Ishikawa (cell line): Measurements from ENCODE around the gene DCDC2.

Experiments used
- CEBPB ChIP-seq: IDR thresholded peaks from 2 replicates; pipeline ENCODE4 v1.6.1; 2012
- CREB1 ChIP-seq: IDR thresholded peaks from 2 replicates; pipeline ENCODE4 v1.6.1; 2012; ENCODE audit warnings: low read depth
- EGR1 ChIP-seq: IDR thresholded peaks from 2 replicates; pipeline ENCODE4 v1.6.1; 2012
- EP300 ChIP-seq: IDR thresholded peaks from 2 replicates; pipeline ENCODE4 v1.6.1; 2012; ENCODE audit warnings: borderline replicate concordance
- FOXM1 ChIP-seq: IDR thresholded peaks from 2 replicates; pipeline ENCODE4 v1.6.1; 2012; ENCODE audit warnings: low read depth, borderline replicate concordance
- MAX ChIP-seq: IDR thresholded peaks from 2 replicates; pipeline ENCODE4 v1.6.1; 2012
- NFIC ChIP-seq: IDR thresholded peaks from 2 replicates; pipeline ENCODE4 v1.6.1; 2012
- RAD21 ChIP-seq: IDR thresholded peaks from 2 replicates; pipeline ENCODE4 v1.6.1; 2012; ENCODE audit warnings: low read depth
- REST ChIP-seq: IDR thresholded peaks from 2 replicates; pipeline ENCODE4 v1.6.1; 2012; ENCODE audit warnings: low read depth, mild to moderate bottlenecking
- TAF1 ChIP-seq: IDR thresholded peaks from 2 replicates; pipeline ENCODE4 v1.6.1; 2012; ENCODE audit warnings: low read depth, mild to moderate bottlenecking
- TCF12 ChIP-seq: IDR thresholded peaks from 2 replicates; pipeline ENCODE4 v1.6.1; 2012; ENCODE audit warnings: low read depth
- TEAD4 ChIP-seq: IDR thresholded peaks from 2 replicates; pipeline ENCODE4 v1.6.1; 2012
- YY1 ChIP-seq: IDR thresholded peaks from 2 replicates; pipeline ENCODE4 v1.6.1; 2012; ENCODE audit warnings: low read depth
- ZBTB7A ChIP-seq: IDR thresholded peaks from 2 replicates; pipeline ENCODE4 v1.6.1; 2012; ENCODE audit warnings: low read depth
- TF ChIP-seq, protein P1 (sequence below): IDR thresholded peaks from 2 replicates; pipeline ENCODE4 v1.6.1; 2012

Gene DCDC2

GRCh38 chr6:24219670-24220069 lies 138.2 kb downstream of the DCDC2 start:
- no peak for TF ChIP-seq TAF1
- no peak for TF ChIP-seq CREB1
- TF ChIP-seq REST: no peak
- no peak for TF ChIP-seq TCF12
- TF ChIP-seq RAD21: no peak
- TF ChIP-seq MAX: no peak
- no peak for TF ChIP-seq EP300

GRCh38 chr6:24214984-24215383 lies 142.9 kb downstream of the DCDC2 start:
- no peak for TF ChIP-seq REST
- no peak for TF ChIP-seq TCF12
- no peak for TF ChIP-seq TEAD4
- TF ChIP-seq, protein P1, sequence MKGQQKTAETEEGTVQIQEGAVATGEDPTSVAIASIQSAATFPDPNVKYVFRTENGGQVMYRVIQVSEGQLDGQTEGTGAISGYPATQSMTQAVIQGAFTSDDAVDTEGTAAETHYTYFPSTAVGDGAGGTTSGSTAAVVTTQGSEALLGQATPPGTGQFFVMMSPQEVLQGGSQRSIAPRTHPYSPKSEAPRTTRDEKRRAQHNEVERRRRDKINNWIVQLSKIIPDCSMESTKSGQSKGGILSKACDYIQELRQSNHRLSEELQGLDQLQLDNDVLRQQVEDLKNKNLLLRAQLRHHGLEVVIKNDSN: no peak
- TF ChIP-seq TAF1: no peak
- TF ChIP-seq MAX: no peak
- TF ChIP-seq RAD21: no peak
- no peak for TF ChIP-seq CREB1
- TF ChIP-seq YY1: no peak
- no peak for TF ChIP-seq NFIC
- no peak for TF ChIP-seq EP300
- no peak for TF ChIP-seq CEBPB
- no peak for TF ChIP-seq EGR1
- TF ChIP-seq ZBTB7A: no peak
- no peak for TF ChIP-seq FOXM1

DNA sequence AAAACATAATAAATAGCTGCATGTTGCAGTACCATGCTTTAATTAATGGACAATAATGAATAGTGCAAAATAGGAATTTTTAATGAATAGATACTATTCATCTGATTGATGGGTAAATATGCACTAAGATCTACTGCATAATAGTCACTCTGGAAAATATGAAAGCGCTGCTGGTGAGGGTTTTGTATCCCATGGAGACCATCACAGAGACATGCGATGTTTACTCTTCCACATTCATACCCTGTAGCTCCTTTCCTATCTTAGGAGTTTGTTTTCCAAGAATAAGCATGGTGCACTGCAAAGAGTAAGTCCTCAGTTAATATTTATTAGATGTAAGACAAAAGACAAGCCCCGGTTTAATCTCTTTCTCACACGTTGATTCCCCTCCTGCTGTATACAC lies 150.4 kb downstream of the DCDC2 start:
- TF ChIP-seq TAF1: no peak
- no peak for TF ChIP-seq YY1
- no peak for TF ChIP-seq MAX
- TF ChIP-seq RAD21: no peak
- TF ChIP-seq NFIC: no peak
- TF ChIP-seq, protein P1: no peak
- no peak for TF ChIP-seq TEAD4
- no peak for TF ChIP-seq EP300
- TF ChIP-seq REST: no peak

DNA sequence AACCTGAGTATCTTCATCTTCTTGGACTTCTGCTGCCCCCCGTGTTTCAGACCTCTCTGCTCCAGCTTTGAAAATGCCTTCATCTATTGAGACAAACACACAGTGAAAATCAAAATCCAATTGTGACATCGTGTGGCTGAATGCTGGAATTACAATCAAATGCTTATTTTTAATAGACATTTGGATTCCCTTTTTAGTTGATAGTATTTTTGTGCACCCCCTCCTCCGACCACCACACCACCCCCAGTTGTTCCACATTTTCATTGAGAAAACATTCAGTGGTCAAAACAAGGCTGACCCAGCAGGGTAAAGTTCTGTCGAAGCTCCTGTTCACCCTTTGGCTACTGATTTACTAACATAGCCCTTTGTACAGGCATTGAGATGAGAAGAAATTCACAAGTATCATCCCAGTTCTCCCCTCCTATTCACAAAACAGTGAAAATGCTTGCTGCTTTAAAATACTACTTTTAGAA lies 152.8 kb downstream of the DCDC2 start:
- no peak for TF ChIP-seq MAX
- peak; percentile 74 for TF ChIP-seq RAD21

- TF ChIP-seq EGR1 (no peak), RAD21 (no peak)
Measured at GRCh38 chr6:24197892-24198291, 160.0 kb downstream of the DCDC2 start.
